ENCODE data around the gene TMEM198.

Gene TMEM198

DNA sequence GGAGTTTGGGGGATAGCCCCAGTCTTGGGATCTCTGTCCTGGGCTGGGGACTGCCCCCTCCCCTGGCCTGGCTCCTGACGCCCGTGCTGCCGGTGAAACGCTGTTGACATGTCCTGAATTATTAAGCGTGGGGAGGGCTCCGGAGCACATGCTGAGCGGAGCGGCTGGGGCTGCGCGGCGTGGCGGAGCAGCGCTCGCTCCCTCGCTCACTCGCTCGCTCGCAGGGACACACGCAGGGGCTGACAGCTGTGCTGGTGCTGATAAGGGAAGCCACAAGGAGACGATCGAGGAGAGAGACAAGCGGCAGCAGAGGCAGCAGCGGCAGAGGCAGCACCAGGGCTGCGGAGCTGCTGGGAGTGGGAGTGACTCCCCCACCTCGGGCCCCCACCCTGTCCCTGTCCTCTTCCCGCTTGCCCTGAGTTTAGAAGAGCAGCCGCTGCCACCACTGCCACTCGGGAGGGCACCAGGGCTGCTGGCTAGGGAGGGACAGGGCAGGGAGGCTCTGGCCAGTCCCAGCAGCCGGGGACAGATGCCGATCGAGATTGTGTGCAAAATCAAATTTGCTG is 29.5 kb upstream of the TMEM198 start, which contains the start of gene ASIC4:
Gene ASIC4 (plus strand): TSS at position 287 of the 566 bp plus-strand sequence. CDS start 243 bp downstream, at position 530.
- DNase-seq (ENCODE audit: low read depth) = no peak
- H3K4me3 ChIP-seq (ENCODE audit: low read length) = no peak within 1 kb of the TSS
- TF ChIP-seq, protein P1, sequence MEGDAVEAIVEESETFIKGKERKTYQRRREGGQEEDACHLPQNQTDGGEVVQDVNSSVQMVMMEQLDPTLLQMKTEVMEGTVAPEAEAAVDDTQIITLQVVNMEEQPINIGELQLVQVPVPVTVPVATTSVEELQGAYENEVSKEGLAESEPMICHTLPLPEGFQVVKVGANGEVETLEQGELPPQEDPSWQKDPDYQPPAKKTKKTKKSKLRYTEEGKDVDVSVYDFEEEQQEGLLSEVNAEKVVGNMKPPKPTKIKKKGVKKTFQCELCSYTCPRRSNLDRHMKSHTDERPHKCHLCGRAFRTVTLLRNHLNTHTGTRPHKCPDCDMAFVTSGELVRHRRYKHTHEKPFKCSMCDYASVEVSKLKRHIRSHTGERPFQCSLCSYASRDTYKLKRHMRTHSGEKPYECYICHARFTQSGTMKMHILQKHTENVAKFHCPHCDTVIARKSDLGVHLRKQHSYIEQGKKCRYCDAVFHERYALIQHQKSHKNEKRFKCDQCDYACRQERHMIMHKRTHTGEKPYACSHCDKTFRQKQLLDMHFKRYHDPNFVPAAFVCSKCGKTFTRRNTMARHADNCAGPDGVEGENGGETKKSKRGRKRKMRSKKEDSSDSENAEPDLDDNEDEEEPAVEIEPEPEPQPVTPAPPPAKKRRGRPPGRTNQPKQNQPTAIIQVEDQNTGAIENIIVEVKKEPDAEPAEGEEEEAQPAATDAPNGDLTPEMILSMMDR (IDR thresholded peaks at IDR 0.05; ENCODE audit: insufficient read depth, low read depth, low read length, missing control alignments) = no peak

DNA sequence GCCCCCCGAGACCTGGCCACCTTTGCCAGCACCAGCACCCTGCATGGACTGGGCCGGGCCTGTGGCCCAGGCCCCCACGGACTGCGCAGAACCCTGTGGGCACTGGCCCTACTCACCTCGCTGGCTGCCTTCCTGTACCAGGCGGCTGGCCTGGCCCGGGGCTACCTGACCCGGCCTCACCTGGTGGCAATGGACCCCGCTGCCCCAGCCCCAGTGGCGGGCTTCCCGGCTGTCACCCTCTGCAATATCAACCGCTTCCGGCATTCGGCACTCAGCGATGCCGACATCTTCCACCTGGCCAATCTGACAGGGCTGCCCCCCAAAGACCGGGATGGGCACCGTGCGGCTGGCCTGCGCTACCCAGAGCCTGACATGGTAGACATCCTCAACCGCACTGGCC is 29.0 kb upstream of the TMEM198 start:
- no peak for DNase-seq (ENCODE audit: low read depth)
- TF ChIP-seq, protein P1 (IDR thresholded peaks at IDR 0.05; ENCODE audit: insufficient read depth, low read depth, low read length, missing control alignments) = no peak
- no peak overlapping the region for H3K4me3 ChIP-seq (ENCODE audit: low read length)

DNA sequence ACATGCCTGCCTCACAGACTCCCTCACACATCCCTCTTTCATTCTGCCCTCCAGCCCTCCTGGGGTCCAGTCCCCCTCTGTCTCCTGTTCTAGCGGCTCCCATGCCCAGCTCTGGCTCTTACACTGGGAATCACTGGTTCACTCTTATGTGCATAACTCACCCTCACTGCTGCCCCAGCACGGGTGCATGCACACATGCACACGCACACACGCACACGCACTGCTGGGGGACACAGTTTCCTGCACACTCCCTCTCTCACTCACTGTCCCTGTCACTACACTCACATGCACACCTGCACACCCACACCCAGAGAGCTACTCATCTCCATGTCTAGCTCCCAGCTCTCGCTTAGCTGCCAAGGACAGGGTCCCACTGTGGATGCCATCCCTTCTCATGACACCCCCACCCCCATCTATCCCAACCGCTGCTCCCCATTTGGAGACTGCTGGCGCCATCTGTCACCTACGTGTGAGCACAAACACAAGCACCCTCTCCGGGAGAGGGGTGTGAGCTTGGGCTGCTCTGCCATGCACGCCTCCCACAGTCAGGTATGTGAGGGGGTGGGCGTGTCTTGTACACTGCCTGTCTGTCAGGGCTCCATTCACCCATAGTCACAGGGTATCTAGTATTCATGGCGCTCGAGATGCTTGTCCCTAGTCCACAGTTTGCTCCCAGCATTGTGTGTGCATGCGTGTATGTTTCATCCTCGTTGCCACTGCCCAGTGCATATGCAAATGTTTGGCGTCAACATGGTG is 27.8 kb upstream of the TMEM198 start:
- no peak overlapping the region for H3K4me3 ChIP-seq (ENCODE audit: low read length)
- TF ChIP-seq, protein P1 (IDR thresholded peaks at IDR 0.05; ENCODE audit: insufficient read depth, low read depth, low read length, missing control alignments) = no peak
- no peak for DNase-seq (ENCODE audit: low read depth)

DNA sequence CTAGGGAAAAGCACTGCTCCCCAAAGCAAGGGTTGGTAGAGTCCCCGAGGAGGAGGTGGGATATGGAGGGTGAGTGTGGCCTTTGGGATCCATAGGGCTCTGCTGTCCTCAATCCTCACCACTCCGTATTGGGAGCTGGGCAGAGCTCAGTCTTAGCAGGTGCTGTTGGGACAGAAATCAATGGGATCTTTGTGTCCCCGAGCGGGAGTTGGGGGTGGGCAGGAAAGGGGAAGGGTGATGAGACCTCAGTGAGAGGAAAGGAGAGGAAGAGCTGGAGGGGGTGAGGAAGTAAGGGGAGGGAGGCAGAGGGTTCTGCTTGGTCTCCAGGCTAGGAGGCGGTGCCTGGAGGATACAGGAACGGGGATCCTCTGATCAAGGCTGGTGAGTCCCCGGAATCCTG is 26.9 kb upstream of the TMEM198 start:
- DNase-seq (ENCODE audit: low read depth) = no peak
- no peak overlapping the region for H3K4me3 ChIP-seq (ENCODE audit: low read length)
- TF ChIP-seq, protein P1 (IDR thresholded peaks at IDR 0.05; ENCODE audit: insufficient read depth, low read depth, low read length, missing control alignments) = no peak

DNA sequence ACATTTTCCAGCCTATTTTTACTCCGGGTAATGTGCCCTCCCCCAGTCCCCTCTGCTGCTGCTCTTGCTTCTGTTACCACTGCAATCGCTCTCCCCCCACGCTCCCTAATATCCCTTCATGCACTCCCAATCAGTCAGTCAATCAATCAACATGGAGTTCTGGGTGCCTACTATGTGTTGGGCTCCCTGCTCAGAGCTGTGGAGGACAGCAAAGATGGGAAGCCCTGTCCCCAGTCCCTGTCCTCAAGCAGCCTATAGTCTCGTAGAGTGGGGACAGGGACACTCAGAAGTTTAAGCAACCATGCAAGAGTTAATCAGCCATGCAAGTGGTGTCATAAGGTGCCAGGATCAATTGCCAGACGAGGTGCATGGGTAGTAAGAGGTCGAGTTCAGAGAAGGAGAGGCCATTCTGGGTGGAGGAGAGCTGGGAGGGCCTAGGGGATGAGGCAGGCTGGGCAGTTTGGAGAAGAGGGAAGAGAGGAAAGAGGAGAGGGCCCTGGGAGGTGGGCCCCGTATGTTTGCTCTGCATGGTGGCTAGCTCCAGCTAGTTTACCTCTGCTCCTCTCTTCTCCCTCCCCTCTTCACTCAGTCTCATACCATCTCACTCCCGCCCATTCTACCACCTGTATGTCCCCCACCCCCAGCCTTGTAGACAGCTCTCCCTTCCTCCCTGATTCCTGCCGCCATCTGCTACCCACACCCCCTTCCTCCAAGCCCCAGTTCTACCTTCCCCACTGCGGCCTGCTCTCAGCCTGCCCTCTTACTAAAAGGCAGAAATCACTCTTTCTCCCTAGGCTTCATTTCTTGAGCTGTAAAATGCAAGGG is 25.7 kb upstream of the TMEM198 start:
- H3K4me3 ChIP-seq (ENCODE audit: low read length) = no peak overlapping the region
- TF ChIP-seq, protein P1 (IDR thresholded peaks at IDR 0.05; ENCODE audit: insufficient read depth, low read depth, low read length, missing control alignments) = no peak
- no peak for DNase-seq (ENCODE audit: low read depth)

DNA sequence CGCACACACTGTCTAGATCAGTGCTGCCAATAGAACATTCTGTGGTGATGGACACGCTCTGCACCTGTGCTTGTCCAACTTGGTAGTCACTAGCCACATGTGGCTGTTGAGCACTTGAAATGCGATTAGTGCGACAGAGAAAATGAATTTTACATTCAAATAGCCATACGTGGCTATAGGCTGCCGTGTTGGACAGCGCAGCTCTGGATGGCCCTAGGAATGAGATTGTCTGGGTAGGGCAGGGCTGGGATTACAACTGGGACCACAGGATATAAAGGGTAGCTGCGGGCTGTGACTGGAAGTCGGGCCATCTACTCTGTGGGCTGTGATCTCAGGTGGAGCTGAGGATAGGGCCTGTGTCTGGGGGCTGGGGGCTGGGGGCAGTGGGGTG is 24.3 kb upstream of the TMEM198 start:
- TF ChIP-seq, protein P1 (IDR thresholded peaks at IDR 0.05; ENCODE audit: insufficient read depth, low read depth, low read length, missing control alignments) = no peak
- DNase-seq (ENCODE audit: low read depth) = no peak
- H3K4me3 ChIP-seq (ENCODE audit: low read length) = no peak overlapping the region

Data from epithelial cell of esophagus (primary cell).